GM12878 (cell line): ENCODE results near the gene TPCN2. TPM values are rescaled to one million over a fixed set of nuclear protein-coding genes. Genes with fewer than 3 reads are reported as not detected.

Experiments
- ATAC-seq: fragments of 200-7000 bp; cut with Tn5 transposase; 3 replicates; pipeline ENCODE4 v1.9.1; 2020; ENCODE audit warnings: mild to moderate bottlenecking, moderate library complexity
- BruUV-seq: library from RNA; stranded (reverse); fragments of 400-500 nt; replicated peaks from 2 replicates; lab custom pipeline; 2021; lab: Mats Ljungman, UMichigan
- CTCF ChIA-PET: fragments of 300-600 bp; sonication (Branson Sonifier 250); formaldehyde crosslinking; extraction: SDS; loops from one replicate; lab custom pipeline; 2021; ENCODE audit warnings: inconsistent platforms; lab: Yijun Ruan, JAX
- POLR2A ChIA-PET: fragments of 350-600 bp; formaldehyde crosslinking; extraction: SDS; loops from one replicate; lab custom pipeline; 2021; ENCODE audit warnings: inconsistent platforms; lab: Charles Lee
- RAD21 ChIA-PET: fragments of 300-600 bp; sonication (Branson Sonifier 250); formaldehyde crosslinking; loops from one replicate; lab custom pipeline; 2023; ENCODE audit warnings: antibody characterized with exemption; ENCODE audit not compliant: unreplicated experiment; lab: Charles Lee
- SMC1A ChIA-PET: fragments of 300-600 bp; sonication (Branson Sonifier 250); formaldehyde crosslinking; loops from one replicate; lab custom pipeline; 2023; ENCODE audit not compliant: unreplicated experiment, uncharacterized antibody; lab: Charles Lee
- DNase-seq: peaks from one replicate; pipeline ENCODE4 v3.0.0-alpha.2; 2011; ENCODE audit warnings: low read depth, low spot score
- FAIRE-seq: peaks from 3 replicates; lab custom pipeline; 2011; peaks lifted over from hg19 to GRCh38; lab: Jason Lieb, UNC
- H2AFZ ChIP-seq: 2 replicates; pipeline ENCODE4 v1.6.0; 2011; ENCODE audit warnings: low read depth, low read length, control low read depth; ENCODE audit not compliant: control insufficient read depth
- H3K27ac ChIP-seq: 2 replicates; pipeline ENCODE4 v1.5.1; 2011; ENCODE audit warnings: control low read depth; ENCODE audit not compliant: control insufficient read depth, insufficient read depth
- H3K27me3 ChIP-seq, 2 experiments: replicated peaks in 1 of 2; 2 replicates each; pipeline versions ENCODE4 v1.6.0 to v1.6.1; 2011; ENCODE audit warnings: low read length in 1 of 2; ENCODE audit not compliant: control insufficient read depth in 2 of 2, insufficient read depth in 2 of 2
- H3K36me3 ChIP-seq, 2 experiments: 2 replicates each; pipeline ENCODE4 v1.5.1; 2011; ENCODE audit warnings: low read length in 1 of 2; ENCODE audit not compliant: control insufficient read depth in 2 of 2, insufficient read depth in 2 of 2
- H3K4me1 ChIP-seq: 2 replicates; pipeline ENCODE4 v1.6.1; 2011; ENCODE audit warnings: mild to moderate bottlenecking, low read length, moderate library complexity, mixed read lengths; ENCODE audit not compliant: control insufficient read depth, insufficient read depth
- H3K4me2 ChIP-seq: 2 replicates; pipeline ENCODE4 v1.6.0; 2011; ENCODE audit warnings: control low read depth; ENCODE audit not compliant: control insufficient read depth, insufficient read depth
- H3K4me3 ChIP-seq: fragments of 200-600 bp; sonication (generic); 2 replicates; pipeline ENCODE4 v1.5.1; 2016
- H3K79me2 ChIP-seq: 2 replicates; pipeline ENCODE4 v1.6.0; 2011; ENCODE audit warnings: low read length; ENCODE audit not compliant: control insufficient read depth, insufficient read depth
- H3K9ac ChIP-seq: 2 replicates; pipeline ENCODE4 v1.8.0; 2011; ENCODE audit warnings: low read length, control low read depth, mixed read lengths; ENCODE audit not compliant: control insufficient read depth, insufficient read depth
- H3K9me3 ChIP-seq: replicated peaks from 3 replicates; pipeline ENCODE4 v1.5.1; 2011; ENCODE audit warnings: mild to moderate bottlenecking, low read length; ENCODE audit not compliant: control insufficient read depth, insufficient read depth
- H4K20me1 ChIP-seq: 2 replicates; pipeline ENCODE4 v1.6.0; 2011; ENCODE audit not compliant: control insufficient read depth, insufficient read depth
- BMI1 ChIP-seq: fragments of 450-650 bp; IDR thresholded peaks from 2 replicates; pipeline ENCODE4 v1.6.1; 2016; ENCODE audit warnings: mild to moderate bottlenecking, moderate library complexity, borderline replicate concordance
- CHD4 ChIP-seq: fragments of 200-600 bp; sonication (generic); IDR thresholded peaks from 2 replicates; pipeline ENCODE4 v1.6.1; 2016; ENCODE audit warnings: mild to moderate bottlenecking
- EED ChIP-seq: sonication (generic); IDR thresholded peaks from 2 replicates; pipeline ENCODE4 v1.6.1; 2016; ENCODE audit warnings: antibody characterized with exemption, low read depth
- HDAC2 ChIP-seq: fragments of 200-600 bp; sonication (generic); IDR thresholded peaks from 2 replicates; pipeline ENCODE4 v1.6.1; 2017
- KAT2A ChIP-seq: conservative IDR thresholded peaks from 2 replicates; pipeline ENCODE4 v1.6.1; 2011; ENCODE audit warnings: low read depth, low read length; ENCODE audit not compliant: control insufficient read depth
- NRF1 ChIP-seq: conservative IDR thresholded peaks from 2 replicates; pipeline ENCODE4 v1.6.1; 2011; ENCODE audit warnings: mild to moderate bottlenecking, low read depth, low read length, improper control_type of control experiment
- SMAD5 ChIP-seq: IDR thresholded peaks from 2 replicates; pipeline ENCODE4 v1.6.1; 2016; ENCODE audit warnings: antibody characterized with exemption, low read depth
- ZNF24 ChIP-seq: fragments of 450-650 bp; IDR thresholded peaks from 2 replicates; pipeline ENCODE4 v1.6.1; 2017; ENCODE audit warnings: antibody characterized with exemption, mild to moderate bottlenecking
- WGBS: methylation state at CpG from one replicate; pipeline ENCODE4 v1.1.6; 2016; ENCODE audit warnings: low lambda C conversion rate; ENCODE audit not compliant: insufficient replicate concordance, insufficient coverage; ENCODE audit errors: missing lambda C conversion rate; 5-methylcytosine and 5-hydroxymethylcytosine counted together
- in situ Hi-C: fragments of 300-500 bp; cut with MboI; formaldehyde crosslinking; loops from 9 replicates; pipeline ENCODE4 v1.14.3; 2018; ENCODE audit warnings: mixed read lengths
- intact Hi-C: fragments of 100-400 bp; cut with micrococcal nuclease; formaldehyde crosslinking; loops from one replicate; pipeline ENCODE4 v1.14.2; 2022; ENCODE audit not compliant: unreplicated experiment
- polyA plus RNA-seq, 11 experiments: library from polyadenylated mRNA; depleted of rRNA in 4 of 11; unstranded in 6 of 11; stranded (reverse) in 5 of 11; fragments of >200 nt; fragmentation: Nextera tagmentation in 4 of 11; fragmentation: Illumina TruSeq in 1 of 11; extraction: Ambion mirVana in 4 of 11; extraction: Trizol in 1 of 11; gene quantifications; 1 replicate in 1 of 11; 2 replicates in 10 of 11; pipeline versions ENCODE4 v1.2.1 to v1.2.3, GENCODE V29; 2011 to 2016; ENCODE audit warnings: inconsistent platforms in 2 of 11, missing spikeins in 2 of 11, low read depth in 1 of 11
- total RNA-seq, 4 experiments: library from RNA; depleted of rRNA in 3 of 4; stranded (reverse); fragments of >200 nt in 3 of 4; fragmentation: Illumina TruSeq in 1 of 4; extraction: Trizol in 1 of 4; gene quantifications; 2 replicates each; pipeline versions ENCODE4 v1.2.1 to v1.2.3, GENCODE V29; 2013 to 2021
- TF ChIP-seq, protein P1 (sequence below): fragments of 450-650 bp; formaldehyde crosslinking; IDR thresholded peaks from 2 replicates; pipeline ENCODE4 v1.5.0; 2022; ENCODE audit warnings: mild to moderate bottlenecking, missing genetic modification characterization
- TF ChIP-seq, protein P2 (sequence below): fragments of 450-650 bp; IDR thresholded peaks from 2 replicates; pipeline ENCODE4 v1.6.1; 2017; ENCODE audit warnings: low read depth, mild to moderate bottlenecking, moderate library complexity
- TF ChIP-seq, protein P3 (sequence below): fragments of 450-650 bp; conservative IDR thresholded peaks from 2 replicates; pipeline ENCODE4 v1.6.1; 2017; ENCODE audit warnings: mild to moderate bottlenecking, moderate library complexity
- TF ChIP-seq, protein P4 (sequence below): IDR thresholded peaks from 2 replicates; pipeline ENCODE4 v1.6.1; 2011; ENCODE audit warnings: low read depth, mild to moderate bottlenecking, low read length, moderate library complexity, borderline replicate concordance; ENCODE audit errors: extremely low read depth
- TF ChIP-seq, protein P5 (sequence below): IDR thresholded peaks from 2 replicates; pipeline ENCODE4 v1.6.1; 2012; ENCODE audit warnings: low read depth, low read length, improper control_type of control experiment

The TPCN2 gene
- total and polyA plus RNA-seq, 10 of the 15 experiments (the other 5 are each of a cell fraction or from before 2014, with no cell fraction given): 1.7 to 18.4 (median 8.4) TPM

DNA sequence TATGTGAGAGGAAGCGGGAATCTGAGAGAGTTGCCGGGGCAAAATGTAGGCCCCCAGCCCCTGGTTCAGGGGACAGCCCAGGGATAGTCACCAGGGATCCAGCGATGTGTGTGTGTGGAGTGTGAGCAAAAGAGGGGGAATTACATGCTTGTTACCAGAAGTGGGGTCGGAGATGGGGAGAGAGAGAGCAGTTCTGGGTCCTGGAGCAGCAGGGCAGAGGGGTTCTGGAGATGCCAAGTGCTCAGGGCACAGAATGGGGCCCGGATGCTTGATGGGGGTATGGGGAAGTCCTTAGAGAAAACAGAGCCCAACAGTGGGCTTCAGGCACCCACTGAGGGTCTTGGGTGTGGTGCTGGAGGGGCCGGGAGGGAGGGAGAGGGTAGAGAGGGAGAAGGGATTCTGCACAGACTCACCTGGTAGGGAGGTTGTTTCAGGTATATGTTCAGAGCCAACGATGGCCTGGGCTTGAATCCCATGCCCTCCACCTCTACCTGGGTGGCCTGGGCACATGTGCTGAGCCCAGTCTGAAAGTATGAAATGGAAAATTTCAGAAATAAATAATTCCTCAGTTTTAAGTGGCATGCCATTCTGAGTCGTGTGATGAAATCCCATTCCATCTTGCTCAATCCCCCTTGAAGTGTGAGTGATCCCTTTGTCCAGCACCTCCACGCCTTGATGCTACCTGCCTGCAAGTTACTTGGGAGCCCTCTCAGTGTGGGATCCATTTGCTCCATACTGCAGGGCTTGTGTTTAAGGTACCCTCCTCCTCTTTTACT lies 119.4 kb downstream of the TPCN2 start:
- Histone ChIP-seq H2AFZ (no peak overlapping the region), H3K4me1 (peaks cover 21% of the 10 kb centered on the region), H3K4me2 (no peak overlapping the region), H3K9ac (no peak overlapping the region), H3K27ac (no peak overlapping the region), H3K79me2 (no peaks in the 10 kb centered on the region), H3K9me3 (peaks cover 4% of the 10 kb centered on the region), H3K27me3 (no peaks in the 10 kb centered on the region), H3K36me3 (no peaks in the 10 kb centered on the region), H4K20me1 (no peaks in the 10 kb centered on the region), H3K4me3 (no peak overlapping the region)
- no TSS peak for BruUV-seq
- DNase-seq (no peak), FAIRE-seq (no peak), ATAC-seq (no peak)
- ChIA-PET SMC1A (interaction anchor here (0.7 to 3.3 kb wide), 4 partner anchors 12 to 109 kb away, joined by 3 to 35 read pairs (median 10); partner anchors contain the start of gene SMIM38), RAD21 (interaction anchor here (1.0 to 3.0 kb wide), 4 partner anchors 12 to 129 kb away, joined by 4 to 27 read pairs (median 6); partner anchors contain the start of gene SMIM38), CTCF (interaction anchor here (2.9 kb wide), 1 partner anchor 12 kb away, joined by 11 read pairs; the partner anchor contains the start of gene SMIM38), POLR2A (interaction anchor here (3.3 kb wide), 1 partner anchor 12 kb away, joined by 32 read pairs; the partner anchor contains the start of gene SMIM38)
- TF ChIP-seq ZNF24 (no peak), BMI1 (no peak), CHD4 (no peak), HDAC2 (no peak), NRF1 (no peak), SMAD5 (no peak), EED (no peak), KAT2A (no peak)
- TF ChIP-seq, protein P1, sequence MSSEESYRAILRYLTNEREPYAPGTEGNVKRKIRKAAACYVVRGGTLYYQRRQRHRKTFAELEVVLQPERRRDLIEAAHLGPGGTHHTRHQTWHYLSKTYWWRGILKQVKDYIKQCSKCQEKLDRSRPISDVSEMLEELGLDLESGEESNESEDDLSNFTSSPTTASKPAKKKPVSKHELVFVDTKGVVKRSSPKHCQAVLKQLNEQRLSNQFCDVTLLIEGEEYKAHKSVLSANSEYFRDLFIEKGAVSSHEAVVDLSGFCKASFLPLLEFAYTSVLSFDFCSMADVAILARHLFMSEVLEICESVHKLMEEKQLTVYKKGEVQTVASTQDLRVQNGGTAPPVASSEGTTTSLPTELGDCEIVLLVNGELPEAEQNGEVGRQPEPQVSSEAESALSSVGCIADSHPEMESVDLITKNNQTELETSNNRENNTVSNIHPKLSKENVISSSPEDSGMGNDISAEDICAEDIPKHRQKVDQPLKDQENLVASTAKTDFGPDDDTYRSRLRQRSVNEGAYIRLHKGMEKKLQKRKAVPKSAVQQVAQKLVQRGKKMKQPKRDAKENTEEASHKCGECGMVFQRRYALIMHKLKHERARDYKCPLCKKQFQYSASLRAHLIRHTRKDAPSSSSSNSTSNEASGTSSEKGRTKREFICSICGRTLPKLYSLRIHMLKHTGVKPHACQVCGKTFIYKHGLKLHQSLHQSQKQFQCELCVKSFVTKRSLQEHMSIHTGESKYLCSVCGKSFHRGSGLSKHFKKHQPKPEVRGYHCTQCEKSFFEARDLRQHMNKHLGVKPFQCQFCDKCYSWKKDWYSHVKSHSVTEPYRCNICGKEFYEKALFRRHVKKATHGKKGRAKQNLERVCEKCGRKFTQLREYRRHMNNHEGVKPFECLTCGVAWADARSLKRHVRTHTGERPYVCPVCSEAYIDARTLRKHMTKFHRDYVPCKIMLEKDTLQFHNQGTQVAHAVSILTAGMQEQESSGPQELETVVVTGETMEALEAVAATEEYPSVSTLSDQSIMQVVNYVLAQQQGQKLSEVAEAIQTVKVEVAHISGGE (CRISPR knock-in tag): no peak
- TF ChIP-seq, protein P2, sequence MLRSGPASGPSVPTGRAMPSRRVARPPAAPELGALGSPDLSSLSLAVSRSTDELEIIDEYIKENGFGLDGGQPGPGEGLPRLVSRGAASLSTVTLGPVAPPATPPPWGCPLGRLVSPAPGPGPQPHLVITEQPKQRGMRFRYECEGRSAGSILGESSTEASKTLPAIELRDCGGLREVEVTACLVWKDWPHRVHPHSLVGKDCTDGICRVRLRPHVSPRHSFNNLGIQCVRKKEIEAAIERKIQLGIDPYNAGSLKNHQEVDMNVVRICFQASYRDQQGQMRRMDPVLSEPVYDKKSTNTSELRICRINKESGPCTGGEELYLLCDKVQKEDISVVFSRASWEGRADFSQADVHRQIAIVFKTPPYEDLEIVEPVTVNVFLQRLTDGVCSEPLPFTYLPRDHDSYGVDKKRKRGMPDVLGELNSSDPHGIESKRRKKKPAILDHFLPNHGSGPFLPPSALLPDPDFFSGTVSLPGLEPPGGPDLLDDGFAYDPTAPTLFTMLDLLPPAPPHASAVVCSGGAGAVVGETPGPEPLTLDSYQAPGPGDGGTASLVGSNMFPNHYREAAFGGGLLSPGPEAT: no peak
- TF ChIP-seq, protein P3, sequence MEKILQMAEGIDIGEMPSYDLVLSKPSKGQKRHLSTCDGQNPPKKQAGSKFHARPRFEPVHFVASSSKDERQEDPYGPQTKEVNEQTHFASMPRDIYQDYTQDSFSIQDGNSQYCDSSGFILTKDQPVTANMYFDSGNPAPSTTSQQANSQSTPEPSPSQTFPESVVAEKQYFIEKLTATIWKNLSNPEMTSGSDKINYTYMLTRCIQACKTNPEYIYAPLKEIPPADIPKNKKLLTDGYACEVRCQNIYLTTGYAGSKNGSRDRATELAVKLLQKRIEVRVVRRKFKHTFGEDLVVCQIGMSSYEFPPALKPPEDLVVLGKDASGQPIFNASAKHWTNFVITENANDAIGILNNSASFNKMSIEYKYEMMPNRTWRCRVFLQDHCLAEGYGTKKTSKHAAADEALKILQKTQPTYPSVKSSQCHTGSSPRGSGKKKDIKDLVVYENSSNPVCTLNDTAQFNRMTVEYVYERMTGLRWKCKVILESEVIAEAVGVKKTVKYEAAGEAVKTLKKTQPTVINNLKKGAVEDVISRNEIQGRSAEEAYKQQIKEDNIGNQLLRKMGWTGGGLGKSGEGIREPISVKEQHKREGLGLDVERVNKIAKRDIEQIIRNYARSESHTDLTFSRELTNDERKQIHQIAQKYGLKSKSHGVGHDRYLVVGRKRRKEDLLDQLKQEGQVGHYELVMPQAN: no peak
- TF ChIP-seq, protein P4, sequence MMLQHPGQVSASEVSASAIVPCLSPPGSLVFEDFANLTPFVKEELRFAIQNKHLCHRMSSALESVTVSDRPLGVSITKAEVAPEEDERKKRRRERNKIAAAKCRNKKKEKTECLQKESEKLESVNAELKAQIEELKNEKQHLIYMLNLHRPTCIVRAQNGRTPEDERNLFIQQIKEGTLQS: no peak
- TF ChIP-seq, protein P5, sequence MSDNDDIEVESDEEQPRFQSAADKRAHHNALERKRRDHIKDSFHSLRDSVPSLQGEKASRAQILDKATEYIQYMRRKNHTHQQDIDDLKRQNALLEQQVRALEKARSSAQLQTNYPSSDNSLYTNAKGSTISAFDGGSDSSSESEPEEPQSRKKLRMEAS: no peak
- WGBS: 83% methylated on average over 8 of the region's 9 CpGs
- intact Hi-C loops: loop anchor here (2.0 to 5.0 kb wide), 2 partner anchors 61 to 129 kb away; no protein-coding TSS in a partner anchor
- in situ Hi-C loops: no loop called here
